Amygdala (tissue), 56 donors: ENCODE measurements around the gene CATSPER2.
"Not testable (repeated sequence)": the region's sequence is repeated elsewhere in the genome, so short reads cannot be mapped to it uniquely, and the experiment has no call there.

ENCODE experiments used
- DNase-seq, 56 donors: peaks; one replicate each; lab custom pipeline; 2025; lab: John Stamatoyannopoulos, UW

The CATSPER2 gene

GRCh38 chr15:43593328-43594190, 55.1 kb downstream of the CATSPER2 start, which contains the start of gene CKMT1B:
Gene CKMT1B (plus strand): TSS chr15:43594027. CDS start chr15:43594219, 192 bp downstream.
- not testable (repeated sequence) for DNase-seq

DNA sequence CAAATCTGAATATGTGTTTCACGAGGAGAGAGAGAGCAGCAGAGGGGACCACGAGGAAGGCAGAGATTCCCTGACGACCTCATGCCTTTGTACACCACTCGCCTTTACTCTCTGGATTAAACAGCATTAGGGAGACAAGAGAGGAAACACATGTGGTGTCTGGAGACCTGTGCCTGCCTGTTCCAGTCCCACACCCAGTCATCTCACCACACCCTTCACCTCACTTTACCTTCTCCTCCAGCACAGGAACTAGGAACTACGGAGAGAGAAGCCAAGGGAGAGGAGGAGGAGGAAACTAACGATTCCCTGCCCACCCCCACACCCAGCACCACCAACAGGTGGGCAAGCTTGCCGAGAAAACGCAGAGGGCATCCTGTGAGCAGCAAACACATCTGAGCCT, 55.8 kb downstream of the CATSPER2 start:
- not testable (repeated sequence) for DNase-seq

DNA sequence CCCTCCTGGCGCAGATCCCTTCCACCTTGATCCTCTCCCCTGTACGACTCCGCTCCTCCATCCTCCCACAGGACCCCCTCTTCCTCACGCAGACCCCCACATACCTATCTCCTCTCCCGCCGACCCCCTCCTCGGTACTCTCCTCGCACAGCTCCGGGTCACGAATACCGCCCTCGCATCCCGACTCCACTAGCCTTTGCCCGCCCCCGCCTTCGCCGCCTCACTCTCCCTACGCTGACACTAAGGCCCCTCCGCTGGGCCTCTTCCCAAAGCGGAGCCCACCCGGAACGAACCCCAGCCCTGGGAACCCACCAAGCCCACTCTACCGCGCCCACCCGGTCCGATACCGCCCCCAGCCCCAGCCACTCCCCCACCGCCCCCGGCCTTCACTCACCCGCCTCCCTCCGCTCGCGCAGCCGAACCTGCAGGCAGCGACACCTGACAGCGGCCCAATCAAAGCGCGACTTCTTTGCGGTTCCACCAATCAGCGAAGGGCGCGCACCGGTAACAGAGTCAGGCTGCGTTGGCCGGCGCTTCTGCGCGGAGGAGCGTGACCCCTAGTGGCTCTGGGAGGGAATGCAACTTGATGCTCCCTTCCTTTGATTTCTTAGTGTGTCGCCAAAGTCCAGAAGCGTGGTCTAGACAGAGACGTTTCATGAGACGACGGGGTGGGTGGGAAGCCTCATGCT, 58.7 kb downstream of the CATSPER2 start, which contains the start of gene PPIP5K1:
PPIP5K1 (minus strand) TSS at position 431 of the 689 bp plus-strand sequence. CDS start 5,704 bp downstream, outside the sequence.
- not testable (repeated sequence) for DNase-seq
